HG03457 (cell line): ENCODE measurements around the gene SLC66A2.
"Not testable (repeated sequence)": the region's sequence is repeated elsewhere in the genome, so short reads cannot be mapped to it uniquely, and the experiment has no call there.

Experiments used
- ATAC-seq: cut with Tn5 transposase; IDR thresholded peaks from one replicate; pipeline ENCODE4 v1.9.1; 2021; ENCODE audit warnings: moderate number of reproducible peaks; ENCODE audit not compliant: unreplicated experiment

SLC66A2 gene

GRCh38 chr18:79869591-79870300 lies 81.7 kb downstream of the SLC66A2 start:
- ATAC-seq, result no peak

- ATAC-seq, result no peak
Measured at GRCh38 chr18:79868811-79869541, 82.5 kb downstream of the SLC66A2 start.

GRCh38 chr18:79868168-79868784 lies 83.2 kb downstream of the SLC66A2 start:
- ATAC-seq, result no peak

- no peak for ATAC-seq
Measured at GRCh38 chr18:79867666-79868065, 83.8 kb downstream of the SLC66A2 start.

GRCh38 chr18:79866889-79867574 lies 84.4 kb downstream of the SLC66A2 start:
- no peak for ATAC-seq

GRCh38 chr18:79865951-79866350 lies 85.5 kb downstream of the SLC66A2 start:
- ATAC-seq, result not testable (repeated sequence)

- ATAC-seq, result not testable (repeated sequence)
Measured at GRCh38 chr18:79864955-79865354, 86.5 kb downstream of the SLC66A2 start.

GRCh38 chr18:79864006-79864725 lies 87.3 kb downstream of the SLC66A2 start:
- ATAC-seq, result no peak

- ATAC-seq, result no peak
Measured at GRCh38 chr18:79863161-79864005, 88.1 kb downstream of the SLC66A2 start.

GRCh38 chr18:79862562-79862961 lies 88.9 kb downstream of the SLC66A2 start:
- ATAC-seq, result no peak

GRCh38 chr18:79861687-79862086 lies 89.8 kb downstream of the SLC66A2 start:
- ATAC-seq, result no peak

GRCh38 chr18:79859314-79859713 lies 92.1 kb downstream of the SLC66A2 start:
- no peak for ATAC-seq

- ATAC-seq, result no peak
Measured at GRCh38 chr18:79857082-79857671, 94.3 kb downstream of the SLC66A2 start.

GRCh38 chr18:79856119-79857007 lies 95.1 kb downstream of the SLC66A2 start:
- ATAC-seq, result no peak

- ATAC-seq, result no peak
Measured at GRCh38 chr18:79855147-79855933, 96.1 kb downstream of the SLC66A2 start.

GRCh38 chr18:79853993-79854364 lies 97.5 kb downstream of the SLC66A2 start:
- ATAC-seq, result no peak

- no peak for ATAC-seq
Measured at GRCh38 chr18:79853303-79853992, 98.0 kb downstream of the SLC66A2 start.
